Coronary artery (tissue), 2 donors: ENCODE data around the gene C22orf23.

Experiments used
- DNase-seq: peaks from one replicate; pipeline ENCODE4 v3.0.0-alpha.2; 2017; ENCODE audit warnings: low spot score
- H3K27ac ChIP-seq, 2 donors: fragments of 200-600 bp; sonication (generic); one replicate each; pipeline ENCODE4 v1.5.1; 2016 to 2019
- H3K4me3 ChIP-seq: fragments of 200-600 bp; sonication (generic); 2 replicates; pipeline ENCODE4 v1.5.1; 2016; ENCODE audit warnings: mild to moderate bottlenecking, moderate library complexity
- CTCF ChIP-seq: fragments of 200-600 bp; sonication (generic); IDR thresholded peaks from one replicate; pipeline ENCODE4 v1.5.1; 2019; ENCODE audit warnings: antibody characterized with exemption

C22orf23 gene

DNA sequence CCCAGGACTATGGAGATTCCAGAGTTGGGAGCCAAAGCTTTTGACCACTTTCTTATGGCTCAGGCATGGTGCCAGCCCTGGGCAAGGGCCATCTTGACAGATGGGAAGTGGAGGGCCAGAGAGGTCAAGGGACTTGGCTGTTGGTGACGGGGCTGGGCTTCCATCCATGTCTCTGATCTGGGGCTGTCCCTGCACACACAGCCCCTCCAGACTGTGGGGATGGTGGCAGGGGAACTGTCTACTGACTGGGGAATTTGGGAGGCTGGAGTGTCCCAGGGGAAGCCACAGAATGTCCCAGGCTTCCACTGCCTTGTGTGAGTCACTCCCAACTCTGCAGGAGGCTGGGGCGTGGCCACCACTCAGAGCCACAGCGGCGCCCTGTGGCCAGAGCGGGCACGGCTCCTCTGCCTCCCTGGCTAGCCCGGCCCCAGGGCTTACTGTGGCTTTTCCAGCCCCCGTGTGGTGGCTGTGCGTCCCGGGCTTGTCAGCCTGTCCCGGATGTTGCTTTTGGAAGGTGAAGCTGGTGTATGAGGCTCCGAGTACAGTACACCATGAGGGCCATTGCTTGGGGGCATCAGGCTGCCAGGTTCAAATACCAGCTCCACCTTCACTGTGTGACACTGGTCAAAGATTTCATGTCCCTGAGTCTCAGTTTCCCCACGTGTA lies 19.6 kb downstream of the C22orf23 start:
- peak; percentile 96 for TF ChIP-seq CTCF
- peak overlapping the region; percentile 69 to 90 for H3K27ac ChIP-seq
- no peak overlapping the region for H3K4me3 ChIP-seq
- peak; percentile 94 for DNase-seq

DNA sequence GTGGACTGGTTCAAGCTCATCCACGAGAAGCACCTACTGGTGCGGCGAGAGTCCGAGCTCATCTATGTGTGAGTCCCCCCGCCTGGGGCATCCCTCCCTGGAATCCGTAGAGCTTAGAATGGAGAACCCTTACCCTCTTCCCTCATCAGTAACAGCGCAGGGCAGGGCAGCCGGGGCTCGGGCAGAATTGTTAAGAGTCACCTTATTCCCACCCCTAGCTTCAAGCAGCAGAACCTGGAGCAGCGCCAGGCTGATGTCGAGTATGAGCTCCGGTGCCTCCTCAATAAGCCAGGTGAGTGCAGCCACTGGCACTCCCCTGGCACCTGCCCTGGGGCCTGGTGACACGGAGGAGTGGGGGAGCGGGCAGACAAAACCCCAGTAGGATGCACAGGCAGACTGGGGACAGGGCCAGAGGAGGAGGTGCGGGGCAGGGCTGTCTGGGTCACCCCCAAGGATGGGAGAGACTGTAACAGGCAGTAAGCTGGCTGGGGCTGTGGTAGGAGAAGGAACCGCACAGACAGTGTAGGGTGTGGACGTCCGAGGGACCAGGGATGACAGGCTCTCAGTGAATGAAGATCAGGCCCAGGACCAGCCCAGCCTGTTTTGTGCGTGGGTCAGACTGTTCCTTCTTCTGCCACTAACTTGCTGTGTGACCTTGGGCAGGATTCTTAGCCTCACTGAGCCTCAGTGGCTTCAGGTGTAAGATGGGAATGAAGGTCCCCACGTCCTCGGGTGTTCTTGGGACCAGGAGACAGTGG lies 20.4 kb downstream of the C22orf23 start:
- Histone ChIP-seq H3K27ac (peak overlapping the region; percentile 69 to 90), H3K4me3 (no peak overlapping the region)
- no peak for DNase-seq
- TF ChIP-seq CTCF, result no peak

- Histone ChIP-seq H3K4me3 (no peak overlapping the region), H3K27ac (peak overlapping the region in 1 of 2 donors; percentile 90)
- no peak for TF ChIP-seq CTCF
- no peak for DNase-seq
Measured at GRCh38 chr22:37932401-37932800, 21.0 kb downstream of the C22orf23 start.

DNA sequence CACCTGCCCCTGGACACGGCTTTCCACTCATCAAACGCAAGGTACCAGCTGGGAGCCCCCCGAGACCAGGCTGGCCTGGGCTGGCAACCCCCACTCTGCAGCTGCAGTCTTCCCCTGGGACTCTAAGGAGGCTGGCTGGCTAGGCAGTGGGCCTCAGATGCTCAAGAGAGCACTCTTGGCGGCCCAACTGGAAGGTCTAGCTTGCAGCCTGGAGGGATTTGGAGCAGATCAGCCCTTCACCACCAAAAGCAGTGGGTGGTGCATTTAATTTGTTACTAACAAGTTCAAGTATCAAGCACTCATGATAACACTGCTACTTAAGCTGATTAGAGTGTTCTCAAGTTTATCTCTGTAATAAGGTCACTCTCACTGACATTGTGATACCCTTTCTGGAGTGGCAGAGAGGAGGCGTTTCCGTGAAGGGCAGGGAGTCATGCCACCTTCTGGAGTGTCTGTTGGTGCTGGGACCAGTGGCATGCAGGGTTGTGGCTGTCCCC lies 21.5 kb downstream of the C22orf23 start:
- Histone ChIP-seq H3K4me3 (no peak overlapping the region), H3K27ac (no peak overlapping the region)
- TF ChIP-seq CTCF, result no peak
- DNase-seq, result no peak

- H3K4me3 ChIP-seq, result no peak overlapping the region
- peak overlapping the region in 1 of 2 donors; percentile 54 for H3K27ac ChIP-seq
- TF ChIP-seq CTCF, result no peak
- DNase-seq, result no peak
Measured at GRCh38 chr22:37930952-37931440, 22.4 kb downstream of the C22orf23 start.

GRCh38 chr22:37930270-37930951 lies 23.0 kb downstream of the C22orf23 start:
- Histone ChIP-seq H3K27ac (peak overlapping the region in 1 of 2 donors; percentile 54), H3K4me3 (no peak overlapping the region)
- DNase-seq, result no peak
- TF ChIP-seq CTCF, result no peak
